GOT3 (cell line): ENCODE data around the gene TMEM134.
"Not testable (repeated sequence)": the region's sequence is repeated elsewhere in the genome, so short reads cannot be mapped to it uniquely, and the experiment has no call there.

Experiments used
- DNase-seq: peaks from one replicate; lab custom pipeline; 2025; ENCODE audit warnings: mixed read lengths; lab: John Stamatoyannopoulos, UW

Gene TMEM134

GRCh38 chr11:67485873-67486361 is 16.9 kb upstream of the TMEM134 start:
- not testable (repeated sequence) for DNase-seq

GRCh38 chr11:67484847-67485311 is 15.8 kb upstream of the TMEM134 start:
- DNase-seq: no peak

GRCh38 chr11:67483831-67484665 is 15.0 kb upstream of the TMEM134 start:
- DNase-seq: no peak

GRCh38 chr11:67482827-67483798 is 14.1 kb upstream of the TMEM134 start, which contains the start of gene AIP:
TSS of gene AIP (plus strand) at chr11:67483026. CDS start at chr11:67483159, 133 bp downstream.
- peak; percentile 85 for DNase-seq

GRCh38 chr11:67482275-67482826 is 13.3 kb upstream of the TMEM134 start:
- DNase-seq: no peak

GRCh38 chr11:67477344-67478050 is 8.4 kb upstream of the TMEM134 start:
- DNase-seq: not testable (repeated sequence)

GRCh38 chr11:67476692-67477091 is 7.6 kb upstream of the TMEM134 start:
- DNase-seq: not testable (repeated sequence)

GRCh38 chr11:67472882-67473281 is 3.8 kb upstream of the TMEM134 start:
- no peak for DNase-seq

GRCh38 chr11:67470337-67471002 is 1.4 kb upstream of the TMEM134 start:
- DNase-seq: no peak

- DNase-seq: no peak
Measured at GRCh38 chr11:67469508-67469811, 409 bp upstream of the TMEM134 start.

GRCh38 chr11:67468456-67468758 is 644 bp downstream of the TMEM134 start:
- DNase-seq: no peak

- no peak for DNase-seq
Measured at GRCh38 chr11:67468056-67468455, 995 bp downstream of the TMEM134 start.

GRCh38 chr11:67466962-67467771 is 1.9 kb downstream of the TMEM134 start:
- no peak for DNase-seq

- no peak for DNase-seq
Measured at GRCh38 chr11:67466367-67466766, 2.7 kb downstream of the TMEM134 start.

- not testable (repeated sequence) for DNase-seq
Measured at GRCh38 chr11:67465530-67465929, 3.5 kb downstream of the TMEM134 start.

- DNase-seq: no peak
Measured at GRCh38 chr11:67465189-67465510, 3.9 kb downstream of the TMEM134 start.

- DNase-seq: no peak
Measured at GRCh38 chr11:67464411-67465188, 4.5 kb downstream of the TMEM134 start.

GRCh38 chr11:67463680-67464410 is 5.2 kb downstream of the TMEM134 start:
- no peak for DNase-seq

GRCh38 chr11:67463186-67463585 is 5.9 kb downstream of the TMEM134 start:
- no peak for DNase-seq
